Glomerular visceral epithelial cell (primary cell): ENCODE measurements around the gene AFAP1L2.

Experiments used
- DNase-seq: peaks from one replicate; pipeline ENCODE4 v3.0.0-alpha.2; 2016; ENCODE audit errors: extremely low spot score

AFAP1L2 gene

GRCh38 chr10:114289096-114289436, 115.2 kb downstream of the AFAP1L2 start:
- no peak for DNase-seq

GRCh38 chr10:114288424-114289095, 115.7 kb downstream of the AFAP1L2 start:
- DNase-seq, result no peak

- DNase-seq, result no peak
Measured at GRCh38 chr10:114286921-114287320, 117.4 kb downstream of the AFAP1L2 start.

GRCh38 chr10:114285961-114286441, 118.3 kb downstream of the AFAP1L2 start:
- no peak for DNase-seq

- no peak for DNase-seq
Measured at GRCh38 chr10:114284346-114285071, 119.8 kb downstream of the AFAP1L2 start.

- no peak for DNase-seq
Measured at GRCh38 chr10:114283535-114284234, 120.6 kb downstream of the AFAP1L2 start.

- DNase-seq, result no peak
Measured at GRCh38 chr10:114283091-114283490, 121.2 kb downstream of the AFAP1L2 start.

GRCh38 chr10:114282526-114282925, 121.8 kb downstream of the AFAP1L2 start:
- no peak for DNase-seq

GRCh38 chr10:114281461-114281860, 122.8 kb downstream of the AFAP1L2 start:
- no peak for DNase-seq

GRCh38 chr10:114281006-114281405, 123.3 kb downstream of the AFAP1L2 start:
- DNase-seq, result no peak

GRCh38 chr10:114279901-114280644, 124.2 kb downstream of the AFAP1L2 start:
- DNase-seq, result no peak

GRCh38 chr10:114279289-114279688, 125.0 kb downstream of the AFAP1L2 start:
- no peak for DNase-seq

GRCh38 chr10:114278884-114279191, 125.5 kb downstream of the AFAP1L2 start:
- DNase-seq, result no peak

- no peak for DNase-seq
Measured at GRCh38 chr10:114278140-114278883, 126.0 kb downstream of the AFAP1L2 start.

GRCh38 chr10:114276671-114277070, 127.6 kb downstream of the AFAP1L2 start:
- DNase-seq, result no peak

- no peak for DNase-seq
Measured at GRCh38 chr10:114276066-114276465, 128.2 kb downstream of the AFAP1L2 start.

GRCh38 chr10:114274616-114275453, 129.5 kb downstream of the AFAP1L2 start:
- no peak for DNase-seq

GRCh38 chr10:114273910-114274309, 130.4 kb downstream of the AFAP1L2 start:
- DNase-seq, result no peak

- DNase-seq, result no peak
Measured at GRCh38 chr10:114272696-114273095, 131.6 kb downstream of the AFAP1L2 start.

GRCh38 chr10:114271779-114272167, 132.5 kb downstream of the AFAP1L2 start:
- peak; percentile 93 for DNase-seq
